Measurements from ENCODE around the gene NOL11.
"Not testable (repeated sequence)": the region's sequence is repeated elsewhere in the genome, so short reads cannot be mapped to it uniquely, and the experiment has no call there.

NOL11 gene

GRCh38 chr17:67717624-67718324 lies at the start of gene NOL11:
NOL11 (plus strand) TSS chr17:67717936; CDS start chr17:67717948, 12 bp downstream.
- DNase-seq, result peak; percentile 98

- no peak for DNase-seq
These were observed 46.2 kb upstream of the NOL11 start for GRCh38 chr17:67671493-67671892.

GRCh38 chr17:67672592-67673335 lies 45.0 kb upstream of the NOL11 start:
- no peak for DNase-seq

GRCh38 chr17:67675481-67675880 lies 42.3 kb upstream of the NOL11 start:
- DNase-seq, result no peak

GRCh38 chr17:67676305-67676704 lies 41.4 kb upstream of the NOL11 start:
- DNase-seq, result no peak

- DNase-seq, result no peak
These were observed 39.3 kb upstream of the NOL11 start for GRCh38 chr17:67678414-67678813.

- no peak for DNase-seq
These were observed 38.5 kb upstream of the NOL11 start for GRCh38 chr17:67679225-67679624.

- no peak for DNase-seq
These were observed 38.0 kb upstream of the NOL11 start for GRCh38 chr17:67679721-67680120.

- DNase-seq, result no peak
These were observed 37.1 kb upstream of the NOL11 start for GRCh38 chr17:67680445-67681224.

- DNase-seq, result peak; percentile 92
These were observed 35.5 kb upstream of the NOL11 start for GRCh38 chr17:67682196-67682595.

GRCh38 chr17:67685351-67685750 lies 32.4 kb upstream of the NOL11 start:
- DNase-seq, result no peak

GRCh38 chr17:67686241-67686640 lies 31.5 kb upstream of the NOL11 start:
- DNase-seq, result no peak

GRCh38 chr17:67687511-67687910 lies 30.2 kb upstream of the NOL11 start:
- peak; percentile 73 for DNase-seq

- DNase-seq, result peak; percentile 89
These were observed 28.1 kb upstream of the NOL11 start for GRCh38 chr17:67689534-67690177.

GRCh38 chr17:67693811-67694210 lies 23.9 kb upstream of the NOL11 start:
- DNase-seq, result no peak

GRCh38 chr17:67696347-67696746 lies 21.4 kb upstream of the NOL11 start:
- peak; percentile 74 for DNase-seq

GRCh38 chr17:67696853-67697498 lies 20.8 kb upstream of the NOL11 start:
- DNase-seq, result peak; percentile 59

- no peak for DNase-seq
These were observed 17.6 kb upstream of the NOL11 start for GRCh38 chr17:67700037-67700724.

GRCh38 chr17:67700725-67701119 lies 17.0 kb upstream of the NOL11 start:
- no peak for DNase-seq

GRCh38 chr17:67702861-67703260 lies 14.9 kb upstream of the NOL11 start:
- DNase-seq, result not testable (repeated sequence)

- peak; percentile 84 for DNase-seq
These were observed 10.3 kb upstream of the NOL11 start for GRCh38 chr17:67707442-67707841.

GRCh38 chr17:67708378-67708777 lies 9.4 kb upstream of the NOL11 start:
- DNase-seq, result no peak
